ENCODE measurements around the gene CADPS.

CADPS gene

GRCh38 chr3:62812631-62813030 lies 62.6 kb downstream of the CADPS start:
- in situ Hi-C loops (cut with MboI; ENCODE audit: low sequenced_read_pairs) = no loop called here

GRCh38 chr3:62811119-62811518 lies 64.1 kb downstream of the CADPS start:
- in situ Hi-C loops (cut with MboI; ENCODE audit: low sequenced_read_pairs) = no loop called here

GRCh38 chr3:62809369-62809768 lies 65.8 kb downstream of the CADPS start:
- in situ Hi-C loops (cut with MboI; ENCODE audit: low sequenced_read_pairs) = no loop called here

DNA sequence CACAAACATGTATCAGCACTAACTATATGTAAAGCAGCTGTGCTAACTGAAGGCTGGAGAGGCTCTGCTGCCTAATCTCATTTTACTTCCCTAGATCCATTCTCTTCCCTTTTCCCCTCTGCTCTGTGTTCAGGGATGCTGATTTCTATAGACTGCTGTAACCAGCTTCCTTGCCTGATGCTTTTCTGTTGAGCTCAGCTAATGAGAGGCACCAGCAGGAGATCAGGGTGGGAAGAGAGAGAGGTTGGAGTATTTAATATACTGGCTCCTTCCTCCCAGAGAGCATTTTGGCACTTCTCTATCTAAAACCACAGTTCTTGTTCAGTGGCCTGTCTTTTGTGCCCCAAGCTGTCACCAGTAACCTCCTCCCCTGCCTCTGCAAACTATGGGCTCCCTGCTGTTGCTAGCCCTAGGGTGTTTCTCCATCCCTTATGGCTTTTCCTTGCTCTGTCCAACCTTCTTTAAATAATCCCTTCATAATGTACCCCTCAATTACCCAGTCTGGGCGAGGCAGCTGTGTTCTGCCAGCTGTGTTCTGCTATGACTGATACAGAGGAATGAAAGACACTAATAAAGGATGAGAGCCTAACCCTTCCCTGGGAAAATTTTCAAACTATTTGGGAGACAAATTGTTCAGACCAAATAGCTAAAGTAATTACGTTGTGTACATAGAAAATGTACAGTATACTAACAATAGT lies 69.5 kb downstream of the CADPS start:
- in situ Hi-C loops (cut with MboI; ENCODE audit: low sequenced_read_pairs) = no loop called here

- in situ Hi-C loops (cut with MboI; ENCODE audit: low sequenced_read_pairs) = no loop called here
Observed at GRCh38 chr3:62805106-62805505, 70.1 kb downstream of the CADPS start.

DNA sequence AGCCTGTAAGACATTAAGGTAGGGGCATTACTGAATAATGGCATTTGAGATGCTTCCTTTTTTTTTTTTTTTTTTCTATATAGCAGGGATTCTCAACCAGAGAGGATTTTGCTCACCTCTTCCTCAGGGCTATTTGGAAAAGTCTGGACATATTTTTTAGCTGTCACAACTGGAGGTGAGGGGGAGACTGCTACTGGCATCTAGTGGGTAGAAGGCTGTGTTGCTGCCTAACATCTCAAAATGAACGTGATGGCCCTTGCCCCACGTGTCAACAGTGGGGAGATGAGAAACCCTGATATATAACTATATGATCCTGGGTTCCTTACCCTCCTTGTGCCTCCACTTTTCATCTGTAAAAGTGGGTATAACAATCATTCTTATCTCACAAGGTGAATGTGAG lies 71.9 kb downstream of the CADPS start:
- in situ Hi-C loops (cut with MboI; ENCODE audit: low sequenced_read_pairs) = no loop called here

- in situ Hi-C loops (cut with MboI; ENCODE audit: low sequenced_read_pairs) = no loop called here
Observed at GRCh38 chr3:62798000-62798399, 77.2 kb downstream of the CADPS start.

GRCh38 chr3:62797132-62797531 lies 78.1 kb downstream of the CADPS start:
- in situ Hi-C loops (cut with MboI; ENCODE audit: low sequenced_read_pairs) = no loop called here

DNA sequence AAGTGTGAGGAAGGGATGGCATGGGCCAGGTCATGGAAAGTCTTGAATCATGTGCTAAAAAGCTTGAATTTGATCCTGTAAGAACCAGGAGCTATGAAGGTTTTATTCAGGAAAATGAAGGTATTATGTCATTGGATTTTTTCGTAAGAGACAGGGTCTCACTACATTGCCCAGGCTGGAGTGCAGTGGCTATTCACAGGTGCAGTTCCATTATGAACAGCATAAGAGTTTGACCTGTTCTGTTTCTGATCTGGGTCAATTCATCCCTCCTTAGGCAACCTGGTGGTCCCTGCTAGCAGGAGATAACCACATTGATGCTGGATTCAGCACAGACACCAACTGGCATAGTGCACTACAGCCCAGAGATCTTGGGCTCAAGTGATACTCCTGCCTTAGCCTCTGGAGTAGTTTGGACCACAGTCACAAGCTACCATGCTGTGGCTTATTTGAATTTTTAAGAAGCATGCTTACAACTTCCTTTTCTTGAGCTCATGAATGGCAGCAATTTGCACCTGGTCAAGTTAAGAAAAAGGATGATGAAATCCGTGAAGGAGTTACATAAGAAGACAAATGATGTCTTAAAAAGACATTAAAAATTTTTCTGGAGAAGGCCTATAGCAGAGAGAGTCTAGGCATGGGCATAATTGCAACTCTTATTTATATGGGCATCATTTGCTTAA lies 79.1 kb downstream of the CADPS start:
- in situ Hi-C loops (cut with MboI; ENCODE audit: low sequenced_read_pairs) = no loop called here

DNA sequence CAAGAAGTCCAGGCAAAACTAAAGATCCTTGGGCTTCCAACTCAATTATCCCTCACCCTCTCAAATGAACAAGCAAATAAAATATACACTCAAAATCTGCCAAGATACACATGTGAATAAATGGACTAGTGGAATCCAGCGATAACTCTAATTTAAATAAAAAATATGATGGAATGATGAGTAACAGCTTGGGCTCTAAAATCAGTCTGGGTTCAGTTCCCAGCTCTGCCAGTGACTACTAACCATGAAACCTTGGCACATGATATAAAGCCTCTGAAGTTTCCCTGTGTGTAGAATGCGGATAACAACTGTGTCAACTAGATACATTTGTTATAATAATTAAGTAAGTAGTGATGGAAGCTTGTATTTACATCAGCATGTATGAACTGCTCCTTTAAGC lies 81.3 kb downstream of the CADPS start:
- in situ Hi-C loops (cut with MboI; ENCODE audit: low sequenced_read_pairs) = no loop called here

- in situ Hi-C loops (cut with MboI; ENCODE audit: low sequenced_read_pairs) = no loop called here
Observed at GRCh38 chr3:62785384-62785783, 89.8 kb downstream of the CADPS start.

GRCh38 chr3:62781121-62781520 lies 94.1 kb downstream of the CADPS start:
- in situ Hi-C loops (cut with MboI; ENCODE audit: low sequenced_read_pairs) = no loop called here

DNA sequence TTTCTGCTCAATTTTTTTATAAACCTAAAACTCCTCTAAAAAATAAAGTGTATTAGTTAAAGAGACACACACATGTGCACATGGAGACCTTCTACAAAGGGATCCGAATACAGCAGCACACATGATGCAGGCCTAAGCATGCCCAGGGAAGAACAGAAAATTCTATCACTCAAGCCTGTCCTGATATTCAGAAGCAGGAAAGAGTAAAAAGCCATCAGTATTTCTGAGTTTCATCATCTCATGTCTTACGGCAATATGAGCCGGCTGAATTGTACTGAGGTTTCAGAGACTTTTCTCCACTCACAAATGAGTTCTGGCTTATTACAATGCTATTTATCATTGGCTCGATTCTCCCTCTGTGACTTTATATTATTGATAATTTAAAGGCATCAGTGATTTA lies 97.5 kb downstream of the CADPS start:
- in situ Hi-C loops (cut with MboI; ENCODE audit: low sequenced_read_pairs) = no loop called here

GRCh38 chr3:62777130-62777529 lies 98.1 kb downstream of the CADPS start:
- in situ Hi-C loops (cut with MboI; ENCODE audit: low sequenced_read_pairs) = no loop called here

GRCh38 chr3:62774221-62774620 lies 101.0 kb downstream of the CADPS start:
- in situ Hi-C loops (cut with MboI; ENCODE audit: low sequenced_read_pairs) = no loop called here

DNA sequence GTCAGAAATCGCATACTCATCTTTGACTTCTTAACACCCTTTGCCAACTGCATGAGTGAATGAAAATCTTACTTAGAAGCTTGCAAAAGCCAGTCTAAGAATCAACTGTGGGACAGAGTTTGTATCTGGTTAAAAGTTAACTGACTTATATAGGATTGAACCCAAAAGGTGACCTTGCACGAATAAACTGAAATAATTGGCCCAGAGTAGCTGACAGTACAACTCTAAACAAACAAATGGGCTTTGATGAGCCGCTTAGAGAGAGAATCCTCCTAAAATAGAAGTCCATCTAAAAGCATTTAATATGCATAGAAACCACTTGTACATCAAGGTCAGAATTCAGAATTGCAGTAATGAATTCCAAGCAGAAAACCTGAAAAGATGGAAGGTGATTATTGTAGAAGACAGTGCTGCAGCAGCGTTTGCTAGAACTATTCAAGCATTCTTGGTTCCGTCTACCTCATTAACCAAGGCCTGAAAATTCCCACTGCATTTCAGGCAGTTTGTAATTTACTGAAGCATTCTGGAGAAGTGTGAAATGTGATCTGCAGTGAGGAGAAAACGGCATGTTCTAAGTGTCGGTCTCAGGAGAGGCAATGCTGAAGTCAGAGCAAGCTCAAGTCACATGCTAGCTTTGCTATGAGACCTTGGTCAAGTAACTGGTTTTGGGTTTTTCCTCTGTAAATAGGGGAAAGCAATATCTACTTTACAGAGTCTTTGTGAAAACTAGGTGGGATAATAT lies 103.7 kb downstream of the CADPS start:
- in situ Hi-C loops (cut with MboI; ENCODE audit: low sequenced_read_pairs) = no loop called here

DNA sequence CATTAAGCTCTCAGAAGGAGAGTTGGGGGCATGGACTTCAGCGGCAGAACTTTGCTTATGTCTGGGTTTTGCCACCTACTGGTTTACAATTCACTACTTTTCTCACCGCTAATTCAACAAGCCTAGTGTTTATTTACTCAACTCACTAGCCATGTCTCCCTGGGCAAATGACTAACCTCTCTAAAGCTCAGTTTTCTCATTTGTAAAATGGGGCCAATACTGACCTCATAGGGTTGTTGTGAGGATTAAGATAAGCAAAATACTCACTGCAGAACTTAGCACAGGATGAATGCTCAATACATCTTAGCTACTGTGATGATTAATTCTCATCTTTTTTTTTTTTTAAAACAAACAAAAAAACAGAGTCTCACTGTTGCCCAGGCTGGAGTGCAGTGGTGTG lies 106.3 kb downstream of the CADPS start:
- in situ Hi-C loops (cut with MboI; ENCODE audit: low sequenced_read_pairs) = no loop called here

- in situ Hi-C loops (cut with MboI; ENCODE audit: low sequenced_read_pairs) = no loop called here
Observed at GRCh38 chr3:62761711-62762110, 113.5 kb downstream of the CADPS start.

GRCh38 chr3:62761311-62761710 lies 113.9 kb downstream of the CADPS start:
- in situ Hi-C loops (cut with MboI; ENCODE audit: low sequenced_read_pairs) = no loop called here

GRCh38 chr3:62758296-62759066 lies 116.7 kb downstream of the CADPS start:
- in situ Hi-C loops (cut with MboI; ENCODE audit: low sequenced_read_pairs) = no loop called here

GRCh38 chr3:62757045-62757444 lies 118.2 kb downstream of the CADPS start:
- in situ Hi-C loops (cut with MboI; ENCODE audit: low sequenced_read_pairs) = no loop called here

Measured in HL-60/S4 treated with phorbol 12-myristate 13-acetate at 8.2 ng/mL for 4 days and 3 days (cell line).